Endothelial cell of umbilical vein (primary cell): ENCODE data around the gene KRT71. TPM values are rescaled to one million over a fixed set of nuclear protein-coding genes. Genes with fewer than 3 reads are reported as not detected.

Source experiments
- BruUV-seq: library from RNA; stranded (reverse); fragments of 400-500 nt; replicated peaks from 2 replicates; lab custom pipeline; 2021; lab: Mats Ljungman, UMichigan
- CTCF ChIA-PET: fragments of 300-600, 350-600 bp; sonication (Branson Sonifier 250); formaldehyde crosslinking; loops from one replicate; lab custom pipeline; 2021; ENCODE audit warnings: antibody characterized with exemption, inconsistent platforms; lab: Charles Lee
- POLR2A ChIA-PET: fragments of 300-600, 350-600 bp; sonication (Branson Sonifier 250); formaldehyde crosslinking; loops from one replicate; lab custom pipeline; 2021; ENCODE audit warnings: antibody characterized with exemption, inconsistent platforms; lab: Charles Lee
- DNase-seq: peaks from one replicate; pipeline ENCODE4 v3.0.0-alpha.2; 2011; ENCODE audit warnings: low read depth, low spot score
- FAIRE-seq: peaks from 2 replicates; lab custom pipeline; 2011; peaks lifted over from hg19 to GRCh38; lab: Jason Lieb, UNC
- H2AFZ ChIP-seq: 2 replicates; pipeline ENCODE4 v1.6.0; 2012; ENCODE audit warnings: low read depth, low read length, control low read depth, inconsistent platforms
- H3K27ac ChIP-seq: 2 replicates; pipeline ENCODE4 v1.5.1; 2011; ENCODE audit warnings: low read depth, mild to moderate bottlenecking, control low read depth, low read length, moderate library complexity; ENCODE audit not compliant: insufficient read depth
- H3K27me3 ChIP-seq, 2 experiments: 2 replicates each; pipeline versions ENCODE4 v1.6.0 to v1.6.1; 2011; ENCODE audit warnings: low read length in 2 of 2, mixed read lengths in 1 of 2; ENCODE audit not compliant: control insufficient read depth in 2 of 2, insufficient read depth in 2 of 2
- H3K36me3 ChIP-seq, 2 experiments: 2 replicates in 1 of 2; 3 replicates in 1 of 2; pipeline ENCODE4 v1.5.1; 2011; ENCODE audit warnings: low read length in 2 of 2, mild to moderate bottlenecking in 1 of 2, moderate library complexity in 1 of 2; ENCODE audit not compliant: control insufficient read depth in 2 of 2, insufficient read depth in 2 of 2; ENCODE audit errors: extremely low read depth in 1 of 2
- H3K4me1 ChIP-seq: 3 replicates; pipeline ENCODE4 v1.5.1; 2011; ENCODE audit warnings: mild to moderate bottlenecking, low read length; ENCODE audit not compliant: control insufficient read depth, insufficient read depth; ENCODE audit errors: extremely low read depth
- H3K4me2 ChIP-seq: 2 replicates; pipeline ENCODE4 v1.6.1; 2011; ENCODE audit warnings: low read length, control low read depth, mixed read lengths; ENCODE audit not compliant: insufficient read depth
- H3K4me3 ChIP-seq, 3 experiments: fragments of 200-600 bp in 1 of 3; sonication (generic), shearing (Covaris generic) in 1 of 3; replicated peaks in 1 of 3; 2 replicates each; pipeline ENCODE4 v1.5.1; 2011 to 2016; ENCODE audit warnings: control low read depth in 3 of 3, low read length in 3 of 3, mild to moderate bottlenecking in 2 of 3, inconsistent platforms in 1 of 3, low read depth in 1 of 3, moderate library complexity in 1 of 3; ENCODE audit not compliant: insufficient read depth in 1 of 3
- H3K79me2 ChIP-seq: 2 replicates; pipeline ENCODE4 v1.6.0; 2012; ENCODE audit warnings: low read length, inconsistent platforms; ENCODE audit not compliant: control insufficient read depth, insufficient read depth
- H3K9ac ChIP-seq: replicated peaks from 2 replicates; pipeline ENCODE3; 2011; ENCODE audit warnings: low read length, control low read depth; ENCODE audit not compliant: insufficient read depth; ENCODE audit errors: extremely low read depth
- H3K9me1 ChIP-seq: replicated peaks from 3 replicates; pipeline ENCODE4 v1.6.0; 2011; ENCODE audit warnings: mild to moderate bottlenecking, low read length; ENCODE audit not compliant: control insufficient read depth, insufficient read depth; ENCODE audit errors: extremely low read depth
- H3K9me3 ChIP-seq: replicated peaks from 2 replicates; pipeline ENCODE4 v1.5.1; 2012; ENCODE audit warnings: low read length, inconsistent platforms; ENCODE audit not compliant: control insufficient read depth, insufficient read depth
- H4K20me1 ChIP-seq: replicated peaks from 2 replicates; pipeline ENCODE3; 2011; ENCODE audit warnings: mild to moderate bottlenecking, low read length; ENCODE audit not compliant: control insufficient read depth, insufficient read depth; ENCODE audit errors: extremely low read depth
- EZH2 ChIP-seq: IDR thresholded peaks from 2 replicates; pipeline ENCODE4 v1.6.1; 2012; ENCODE audit warnings: borderline replicate concordance, low read depth, mild to moderate bottlenecking, moderate library complexity, low read length, inconsistent platforms; ENCODE audit not compliant: severe bottlenecking
- FOS ChIP-seq: IDR thresholded peaks from 2 replicates; pipeline ENCODE4 v1.6.1; 2011; ENCODE audit warnings: mild to moderate bottlenecking, low read length, moderate library complexity, borderline replicate concordance; ENCODE audit not compliant: insufficient read depth
- GATA2 ChIP-seq: IDR thresholded peaks from 2 replicates; pipeline ENCODE4 v1.7.0; 2011; ENCODE audit warnings: low read depth, mild to moderate bottlenecking, moderate library complexity, mixed read lengths, low read length; ENCODE audit not compliant: insufficient read length, insufficient read depth
- JUN ChIP-seq: IDR thresholded peaks from 2 replicates; pipeline ENCODE4 v1.6.1; 2011; ENCODE audit warnings: borderline replicate concordance, low read depth; ENCODE audit not compliant: insufficient read length, insufficient read depth
- MAX ChIP-seq: IDR thresholded peaks from 2 replicates; pipeline ENCODE4 v1.6.1; 2011; ENCODE audit not compliant: insufficient read depth, insufficient read length
- MYC ChIP-seq: IDR thresholded peaks from one replicate; pipeline ENCODE4 v1.6.1; 2011; ENCODE audit warnings: mild to moderate bottlenecking, low read depth, low read length
- POLR2A ChIP-seq: IDR thresholded peaks from 2 replicates; pipeline ENCODE4 v1.6.1; 2012; ENCODE audit warnings: low read depth, mild to moderate bottlenecking, control low read depth, low read length
- POLR2AphosphoS5 ChIP-seq: IDR thresholded peaks from 2 replicates; pipeline ENCODE4 v1.6.1; 2012; ENCODE audit warnings: low read depth, mild to moderate bottlenecking, control low read depth, low read length, moderate library complexity; ENCODE audit not compliant: insufficient read depth
- dilution Hi-C: fragments of 300-500 bp; cut with MboI; formaldehyde crosslinking; loops from one replicate; pipeline ENCODE4 v1.15.0; 2019; ENCODE audit warnings: low sequenced_read_pairs; ENCODE audit not compliant: extremely low pct_ligation_motif_present
- intact Hi-C: fragments of 100-400 bp; cut with micrococcal nuclease; formaldehyde crosslinking; loops from one replicate; pipeline ENCODE4 v1.10.0; 2022
- polyA plus RNA-seq, 4 experiments: library from polyadenylated mRNA; depleted of rRNA in 3 of 4; stranded (reverse) in 3 of 4; unstranded in 1 of 4; fragments of >200 nt; gene quantifications; 2 replicates each; pipeline versions ENCODE4 v1.2.1 to v1.2.3, GENCODE V29; 2011 to 2012; ENCODE audit warnings: missing spikeins in 1 of 4
- total RNA-seq: library from RNA; stranded (reverse); gene quantifications from 2 replicates; pipeline ENCODE4 v1.2.3, GENCODE V29; 2021
- TF ChIP-seq, protein P1 (sequence below), 2 donors: IDR thresholded peaks; 1 replicate in 1 of 2; 2 replicates in 1 of 2; pipeline ENCODE4 v1.5.1; 2011; ENCODE audit warnings: low read length in 2 of 2, mild to moderate bottlenecking in 2 of 2, moderate library complexity in 2 of 2, control low read depth in 1 of 2, inconsistent platforms in 1 of 2, low read depth in 1 of 2; ENCODE audit not compliant: insufficient read depth in 1 of 2; ENCODE audit errors: extremely low read depth in 1 of 2

Gene KRT71
- total and polyA plus RNA-seq, 2 donors (not counting 3 experiments of a cell fraction or from before 2014, with no cell fraction given) = not detected

- intact Hi-C loops = no loop called here
- Histone ChIP-seq H4K20me1 (no peaks in the 10 kb centered on the region), H2AFZ (no peak overlapping the region), H3K9me3 (no peaks in the 10 kb centered on the region), H3K9ac (no peak overlapping the region), H3K36me3 (no peaks in the 10 kb centered on the region), H3K4me1 (no peaks in the 10 kb centered on the region), H3K4me3 (no peak overlapping the region), H3K27ac (no peak overlapping the region), H3K27me3 (no peaks in the 10 kb centered on the region), H3K79me2 (no peaks in the 10 kb centered on the region), H3K9me1 (no peaks in the 10 kb centered on the region), H3K4me2 (no peak overlapping the region)
- CTCF ChIA-PET = no interaction called here
- DNase-seq (no peak), FAIRE-seq (no peak)
- TF ChIP-seq MAX = no peak
- no peak for TF ChIP-seq EZH2
- no peak for TF ChIP-seq JUN
- TF ChIP-seq, protein P1, sequence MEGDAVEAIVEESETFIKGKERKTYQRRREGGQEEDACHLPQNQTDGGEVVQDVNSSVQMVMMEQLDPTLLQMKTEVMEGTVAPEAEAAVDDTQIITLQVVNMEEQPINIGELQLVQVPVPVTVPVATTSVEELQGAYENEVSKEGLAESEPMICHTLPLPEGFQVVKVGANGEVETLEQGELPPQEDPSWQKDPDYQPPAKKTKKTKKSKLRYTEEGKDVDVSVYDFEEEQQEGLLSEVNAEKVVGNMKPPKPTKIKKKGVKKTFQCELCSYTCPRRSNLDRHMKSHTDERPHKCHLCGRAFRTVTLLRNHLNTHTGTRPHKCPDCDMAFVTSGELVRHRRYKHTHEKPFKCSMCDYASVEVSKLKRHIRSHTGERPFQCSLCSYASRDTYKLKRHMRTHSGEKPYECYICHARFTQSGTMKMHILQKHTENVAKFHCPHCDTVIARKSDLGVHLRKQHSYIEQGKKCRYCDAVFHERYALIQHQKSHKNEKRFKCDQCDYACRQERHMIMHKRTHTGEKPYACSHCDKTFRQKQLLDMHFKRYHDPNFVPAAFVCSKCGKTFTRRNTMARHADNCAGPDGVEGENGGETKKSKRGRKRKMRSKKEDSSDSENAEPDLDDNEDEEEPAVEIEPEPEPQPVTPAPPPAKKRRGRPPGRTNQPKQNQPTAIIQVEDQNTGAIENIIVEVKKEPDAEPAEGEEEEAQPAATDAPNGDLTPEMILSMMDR (IDR thresholded peaks at IDR 0.05; ENCODE audit: extremely low read depth in 1 of 2, insufficient read depth in 1 of 2, low read depth in 1 of 2, low read length in 2 of 2) = no peak
- no peak for TF ChIP-seq POLR2A
- no peak for TF ChIP-seq POLR2AphosphoS5
- no peak for TF ChIP-seq FOS
- no peak for TF ChIP-seq MYC
- TF ChIP-seq GATA2 = no peak
- POLR2A ChIA-PET = no interaction called here
- BruUV-seq = no TSS peak
- dilution Hi-C loops = no loop called here
Measured at GRCh38 chr12:52533686-52534470, 19.1 kb downstream of the KRT71 start.
